ENCODE data around the gene SF3A2. TPM values are rescaled to one million over a fixed set of nuclear protein-coding genes. Genes with fewer than 3 reads are reported as not detected.

SF3A2 gene
- total and polyA plus RNA-seq, 12 donors = 3.9 to 110 (median 28.2) TPM

- Histone ChIP-seq H3K4me1 (replicated peaks in 1 of 2) (peaks cover 10 to 18% of the 10 kb centered on the region in 2 donors), H3K4me3 (no peak overlapping the region), H3K36me3 (replicated peaks in 1 of 2) (peaks cover 0 to 80% of the 10 kb centered on the region in 2 donors), H3K27ac (no peak overlapping the region), H3K9me3 (replicated peaks in 1 of 3) (no peaks in the 10 kb centered on the region), H3K27me3 (no peaks in the 10 kb centered on the region)
- TF ChIP-seq POLR2A (IDR thresholded peaks at IDR 0.05) (no peak), CTCF (IDR thresholded peaks at IDR 0.05) (no peak)
- intact Hi-C loops (cut with DNase I) = no loop called here
- DNase-seq = no peak
- WGBS, 4 donors = 96 to 98% (median 96%) methylated on average over 19 to 21 of the region's 21 CpGs
These were observed 16.9 kb upstream of the SF3A2 start for GRCh38 chr19:2219726-2220125.

GRCh38 chr19:2221250-2221831, 15.3 kb upstream of the SF3A2 start:
- intact Hi-C loops (cut with DNase I) = no loop called here
- H3K9me3 ChIP-seq (replicated peaks in 1 of 3) = no peaks in the 10 kb centered on the region
- H3K4me3 ChIP-seq = no peak overlapping the region
- no peaks in the 10 kb centered on the region for H3K27me3 ChIP-seq
- peak overlapping the region in 4 of 5 donors; percentile 11 to 79 (median 73) for H3K27ac ChIP-seq
- DNase-seq = peak in 6 of 7 donors; percentile 73 to 85 (median 78)
- 40 to 52% (median 44%) methylated on average over 6 to 20 of the region's 20 CpGs for WGBS, 4 donors
- peaks cover 0 to 75% of the 10 kb centered on the region in 2 donors for H3K36me3 ChIP-seq (replicated peaks in 1 of 2)
- TF ChIP-seq POLR2A (IDR thresholded peaks at IDR 0.05) = no peak
- TF ChIP-seq CTCF (IDR thresholded peaks at IDR 0.05) = peak in 1 of 6 experiments; percentile 10
- peaks cover 10 to 18% of the 10 kb centered on the region in 2 donors for H3K4me1 ChIP-seq (replicated peaks in 1 of 2)

DNA sequence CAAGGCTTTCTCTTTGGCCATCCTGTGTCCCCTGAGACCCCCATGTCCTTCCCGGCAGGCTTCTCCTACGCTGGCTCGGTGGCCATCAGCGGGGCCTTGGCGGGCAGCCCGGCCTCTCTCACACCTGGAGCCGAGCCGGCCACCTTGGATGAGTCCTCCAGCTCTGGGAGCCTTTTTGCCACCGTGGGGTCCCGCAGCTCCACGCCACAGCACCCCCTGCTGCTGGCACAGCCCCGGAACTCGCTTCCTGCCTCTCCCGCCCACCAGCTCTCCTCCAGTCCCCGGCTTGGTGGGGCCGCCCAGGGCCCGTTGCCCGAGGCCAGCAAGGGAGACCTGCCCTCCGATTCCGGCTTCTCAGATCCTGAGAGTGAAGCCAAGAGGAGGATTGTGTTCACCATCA, 14.7 kb upstream of the SF3A2 start:
- Histone ChIP-seq H3K4me3 (no peak overlapping the region), H3K36me3 (replicated peaks in 1 of 2) (peaks cover 0 to 75% of the 10 kb centered on the region in 2 donors), H3K27me3 (no peaks in the 10 kb centered on the region), H3K27ac (peak overlapping the region in 3 of 5 donors; percentile 70 to 79 (median 76)), H3K9me3 (replicated peaks in 1 of 3) (no peaks in the 10 kb centered on the region), H3K4me1 (replicated peaks in 1 of 2) (peaks cover 10 to 18% of the 10 kb centered on the region in 2 donors)
- intact Hi-C loops (cut with DNase I) = no loop called here
- WGBS, 4 donors = 50 to 80% (median 56%) methylated on average over 9 to 20 of the region's 20 CpGs
- no peak for DNase-seq
- TF ChIP-seq CTCF (IDR thresholded peaks at IDR 0.05) = peak in 1 of 6 experiments; percentile 13
- TF ChIP-seq POLR2A (IDR thresholded peaks at IDR 0.05) = no peak

GRCh38 chr19:2223391-2223790, 13.2 kb upstream of the SF3A2 start:
- Histone ChIP-seq H3K27me3 (no peaks in the 10 kb centered on the region), H3K9me3 (replicated peaks in 1 of 3) (no peaks in the 10 kb centered on the region), H3K36me3 (replicated peaks in 1 of 2) (peaks cover 0 to 74% of the 10 kb centered on the region in 2 donors), H3K27ac (no peak overlapping the region), H3K4me3 (no peak overlapping the region), H3K4me1 (replicated peaks in 1 of 2) (peaks cover 10 to 18% of the 10 kb centered on the region in 2 donors)
- no peak for DNase-seq
- no peak for TF ChIP-seq CTCF (IDR thresholded peaks at IDR 0.05)
- no peak for TF ChIP-seq POLR2A (IDR thresholded peaks at IDR 0.05)
- intact Hi-C loops (cut with DNase I) = no loop called here
- 88 to 90% (median 89%) methylated on average over 5 to 18 of the region's 18 CpGs for WGBS, 4 donors
